WI38 (cell line): Measurements from ENCODE around the gene TTC38.

Source experiments
- H3K4me3 ChIP-seq: 2 replicates; pipeline ENCODE4 v1.5.1; 2011; ENCODE audit warnings: low read depth, mild to moderate bottlenecking, control low read depth, low read length
- TF ChIP-seq, protein P1 (sequence below): IDR thresholded peaks from 2 replicates; pipeline ENCODE4 v1.5.1; 2012; ENCODE audit warnings: low read depth, mild to moderate bottlenecking, control low read depth, low read length

The TTC38 gene

GRCh38 chr22:46240073-46240472, 27.7 kb upstream of the TTC38 start:
- TF ChIP-seq, protein P1, sequence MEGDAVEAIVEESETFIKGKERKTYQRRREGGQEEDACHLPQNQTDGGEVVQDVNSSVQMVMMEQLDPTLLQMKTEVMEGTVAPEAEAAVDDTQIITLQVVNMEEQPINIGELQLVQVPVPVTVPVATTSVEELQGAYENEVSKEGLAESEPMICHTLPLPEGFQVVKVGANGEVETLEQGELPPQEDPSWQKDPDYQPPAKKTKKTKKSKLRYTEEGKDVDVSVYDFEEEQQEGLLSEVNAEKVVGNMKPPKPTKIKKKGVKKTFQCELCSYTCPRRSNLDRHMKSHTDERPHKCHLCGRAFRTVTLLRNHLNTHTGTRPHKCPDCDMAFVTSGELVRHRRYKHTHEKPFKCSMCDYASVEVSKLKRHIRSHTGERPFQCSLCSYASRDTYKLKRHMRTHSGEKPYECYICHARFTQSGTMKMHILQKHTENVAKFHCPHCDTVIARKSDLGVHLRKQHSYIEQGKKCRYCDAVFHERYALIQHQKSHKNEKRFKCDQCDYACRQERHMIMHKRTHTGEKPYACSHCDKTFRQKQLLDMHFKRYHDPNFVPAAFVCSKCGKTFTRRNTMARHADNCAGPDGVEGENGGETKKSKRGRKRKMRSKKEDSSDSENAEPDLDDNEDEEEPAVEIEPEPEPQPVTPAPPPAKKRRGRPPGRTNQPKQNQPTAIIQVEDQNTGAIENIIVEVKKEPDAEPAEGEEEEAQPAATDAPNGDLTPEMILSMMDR, result no peak
- H3K4me3 ChIP-seq, result no peak overlapping the region

GRCh38 chr22:46240506-46240905, 27.3 kb upstream of the TTC38 start:
- TF ChIP-seq, protein P1, result no peak
- H3K4me3 ChIP-seq, result no peak overlapping the region

- TF ChIP-seq, protein P1, result no peak
- no peak overlapping the region for H3K4me3 ChIP-seq
These were observed 26.9 kb upstream of the TTC38 start for GRCh38 chr22:46240907-46241306.

DNA sequence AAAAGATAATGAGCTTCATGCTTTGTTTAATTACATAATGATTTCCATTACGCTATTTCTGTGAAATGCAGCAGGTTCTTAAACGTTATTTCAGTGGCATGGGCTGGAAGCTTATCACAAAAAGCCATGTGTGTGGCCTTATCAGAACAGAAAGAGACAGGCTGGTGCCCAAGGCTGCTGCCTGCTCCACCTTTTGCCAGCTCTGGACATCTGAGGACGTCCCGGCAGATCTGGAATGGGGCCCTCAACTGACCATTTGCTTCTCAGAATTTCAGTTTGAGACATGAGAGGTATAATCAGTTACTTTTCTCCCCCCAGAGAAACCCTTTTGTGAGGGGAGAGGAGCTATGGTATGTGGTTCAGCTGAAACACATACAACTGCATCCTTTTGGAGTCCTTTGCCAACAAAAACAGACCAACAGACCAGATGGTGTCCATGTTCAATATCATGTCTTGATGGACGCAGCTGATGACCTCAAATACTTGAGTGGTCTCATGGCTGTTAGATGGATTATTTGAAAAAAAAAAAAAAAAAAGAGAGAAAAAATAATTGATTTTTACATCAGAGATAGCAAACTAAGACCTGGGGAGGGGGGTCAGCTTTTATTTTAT, 26.3 kb upstream of the TTC38 start:
- H3K4me3 ChIP-seq, result no peak overlapping the region
- TF ChIP-seq, protein P1, result no peak

DNA sequence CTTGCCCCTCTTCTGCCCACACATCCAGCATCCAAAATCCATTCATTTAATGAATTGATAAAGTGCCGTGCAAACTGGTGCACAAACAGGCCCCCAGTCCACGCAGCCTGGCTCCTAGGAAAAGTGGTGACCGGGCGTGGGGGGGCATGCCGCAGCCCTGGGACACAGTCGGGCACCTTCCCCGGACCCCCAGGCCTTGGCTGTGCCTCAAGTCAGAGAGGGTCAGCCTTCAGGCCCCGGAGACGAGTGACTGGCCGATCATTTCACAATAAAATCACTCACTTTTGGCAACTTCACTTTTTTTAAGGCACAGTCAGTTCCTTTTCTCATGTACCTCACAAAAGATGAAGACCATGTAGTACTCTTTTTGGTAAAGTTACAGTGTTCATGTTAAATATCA, 25.7 kb upstream of the TTC38 start:
- H3K4me3 ChIP-seq, result no peak overlapping the region
- TF ChIP-seq, protein P1, result no peak

DNA sequence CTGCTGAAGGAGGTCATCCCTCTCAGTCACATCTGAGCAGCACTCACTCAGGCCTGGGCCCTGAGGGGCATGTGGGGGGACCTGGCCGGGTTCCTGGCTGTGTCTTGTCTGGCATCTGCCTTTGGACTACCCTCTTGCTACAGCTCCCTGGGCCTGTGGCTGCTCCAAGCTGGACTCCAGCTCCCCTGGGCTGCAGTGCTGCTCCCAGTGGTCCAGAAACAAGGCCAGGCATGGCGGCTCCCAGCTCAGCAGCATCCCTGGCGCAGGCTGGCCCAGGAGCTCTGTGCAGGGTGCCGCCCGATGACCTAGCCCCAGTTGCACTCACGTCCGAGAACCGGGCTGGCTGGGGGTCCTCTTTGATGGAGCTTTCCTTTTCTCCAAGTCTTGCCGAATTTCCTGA, 23.0 kb upstream of the TTC38 start:
- H3K4me3 ChIP-seq, result no peak overlapping the region
- TF ChIP-seq, protein P1, result no peak

- TF ChIP-seq, protein P1, result no peak
- no peak overlapping the region for H3K4me3 ChIP-seq
These were observed 22.3 kb upstream of the TTC38 start for GRCh38 chr22:46245511-46245910.
